ENCODE measurements around the gene UBASH3A.

Gene UBASH3A

GRCh38 chr21:42403611-42404231 is at the start of gene UBASH3A:
Gene UBASH3A, plus strand, starts transcription at chr21:42403902. Its CDS starts 44 bp downstream, at chr21:42403946.
- TF ChIP-seq EP300 (IDR thresholded peaks at IDR 0.05; ENCODE audit: borderline replicate concordance) (no peak), REST (IDR thresholded peaks at IDR 0.05; ENCODE audit: low read depth) (no peak), TEAD4 (IDR thresholded peaks at IDR 0.05) (no peak), ZBTB7A (IDR thresholded peaks at IDR 0.05; ENCODE audit: low read depth) (no peak), YY1 (IDR thresholded peaks at IDR 0.05; ENCODE audit: low read depth) (no peak), RAD21 (IDR thresholded peaks at IDR 0.05; ENCODE audit: low read depth) (no peak), USF1 (IDR thresholded peaks at IDR 0.05) (no peak)

GRCh38 chr21:42356046-42356445 is 47.7 kb upstream of the UBASH3A start:
- peak; percentile 55; the same call in 1 of the 2 replicates for TF ChIP-seq NFIC (IDR thresholded peaks at IDR 0.05)
- TF ChIP-seq TEAD4 (IDR thresholded peaks at IDR 0.05) = peak; percentile 45; the same call in 1 of the 2 replicates
- no peak for TF ChIP-seq CREB1 (IDR thresholded peaks at IDR 0.05; ENCODE audit: low read depth)
- TF ChIP-seq USF1 (IDR thresholded peaks at IDR 0.05) = no peak
- TF ChIP-seq ZBTB7A (IDR thresholded peaks at IDR 0.05; ENCODE audit: low read depth) = no peak
- TF ChIP-seq EP300 (IDR thresholded peaks at IDR 0.05; ENCODE audit: borderline replicate concordance) = peak; percentile 43; the same call in 1 of the 2 replicates
- peak; percentile 39; the same call in 1 of the 2 replicates for TF ChIP-seq TCF12 (IDR thresholded peaks at IDR 0.05; ENCODE audit: low read depth)
- no peak for TF ChIP-seq MAX (IDR thresholded peaks at IDR 0.05)

GRCh38 chr21:42356650-42357049 is 47.1 kb upstream of the UBASH3A start:
- TF ChIP-seq YY1 (IDR thresholded peaks at IDR 0.05; ENCODE audit: low read depth) (no peak), MAX (IDR thresholded peaks at IDR 0.05) (no peak), NFIC (IDR thresholded peaks at IDR 0.05) (no peak), REST (IDR thresholded peaks at IDR 0.05; ENCODE audit: low read depth) (no peak), TEAD4 (IDR thresholded peaks at IDR 0.05) (no peak), ZBTB7A (IDR thresholded peaks at IDR 0.05; ENCODE audit: low read depth) (no peak), FOXM1 (IDR thresholded peaks at IDR 0.05; ENCODE audit: borderline replicate concordance, low read depth) (no peak)

- TF ChIP-seq EP300 (IDR thresholded peaks at IDR 0.05; ENCODE audit: borderline replicate concordance) (no peak), FOXM1 (IDR thresholded peaks at IDR 0.05; ENCODE audit: borderline replicate concordance, low read depth) (no peak), CEBPB (IDR thresholded peaks at IDR 0.05) (no peak), EGR1 (IDR thresholded peaks at IDR 0.05) (no peak), MAX (IDR thresholded peaks at IDR 0.05) (no peak), ZBTB7A (IDR thresholded peaks at IDR 0.05; ENCODE audit: low read depth) (no peak), USF1 (IDR thresholded peaks at IDR 0.05) (no peak), TCF12 (IDR thresholded peaks at IDR 0.05; ENCODE audit: low read depth) (no peak), REST (IDR thresholded peaks at IDR 0.05; ENCODE audit: low read depth) (no peak), TEAD4 (IDR thresholded peaks at IDR 0.05) (no peak), CREB1 (IDR thresholded peaks at IDR 0.05; ENCODE audit: low read depth) (no peak), NFIC (IDR thresholded peaks at IDR 0.05) (no peak), TAF1 (IDR thresholded peaks at IDR 0.05; ENCODE audit: low read depth) (no peak), YY1 (IDR thresholded peaks at IDR 0.05; ENCODE audit: low read depth) (no peak)
These were observed 46.4 kb upstream of the UBASH3A start for GRCh38 chr21:42357307-42357706.
